HG03439 (cell line): ENCODE data around the gene C16orf89.

ENCODE experiments used
- ATAC-seq: cut with Tn5 transposase; IDR thresholded peaks from one replicate; pipeline ENCODE4 v1.9.1; 2021; ENCODE audit warnings: mild to moderate bottlenecking, moderate library complexity; ENCODE audit not compliant: unreplicated experiment

C16orf89 gene

DNA sequence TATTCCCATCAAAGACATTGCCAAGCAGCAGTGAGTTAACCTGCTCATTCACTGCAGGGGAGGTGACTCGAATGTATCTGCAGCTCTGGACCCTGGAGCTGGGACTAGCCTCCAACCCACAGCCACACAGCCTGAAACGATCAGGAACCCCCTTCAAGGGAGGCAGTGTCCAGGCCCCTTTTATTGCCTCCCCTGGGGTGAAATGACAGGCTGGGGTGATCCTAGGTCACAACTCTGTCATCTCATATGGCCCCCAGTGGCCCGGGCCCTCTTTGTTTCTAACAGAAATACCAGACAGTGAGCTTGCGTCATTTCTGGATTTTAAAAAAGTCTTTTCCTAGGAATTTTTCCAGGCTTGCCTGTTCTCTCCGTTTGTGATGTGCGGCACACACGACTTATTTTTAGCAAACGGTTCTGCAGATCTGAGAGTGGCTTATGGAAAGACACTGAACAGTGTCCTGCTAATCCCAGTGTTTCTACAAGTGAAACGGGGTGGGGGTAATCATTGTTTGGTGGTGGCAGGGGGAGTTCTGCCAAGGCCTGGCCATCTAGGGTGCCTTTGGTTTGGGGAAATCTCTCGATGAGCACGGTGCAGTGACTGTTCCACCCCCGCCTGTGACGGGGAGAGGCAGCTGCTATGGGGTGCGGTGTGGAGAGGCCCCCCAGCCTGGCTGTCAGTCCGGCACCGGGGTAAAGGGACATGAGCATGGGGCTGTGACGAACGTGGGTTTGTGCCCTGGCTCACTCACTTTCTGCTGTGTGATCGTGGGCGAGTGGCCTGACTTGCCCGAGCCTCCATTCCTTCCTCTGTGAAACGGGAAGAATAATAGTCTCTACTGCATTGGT, 59.2 kb downstream of the C16orf89 start:
- ATAC-seq: no peak

GRCh38 chr16:5005916-5006315, 59.8 kb downstream of the C16orf89 start:
- no peak for ATAC-seq

DNA sequence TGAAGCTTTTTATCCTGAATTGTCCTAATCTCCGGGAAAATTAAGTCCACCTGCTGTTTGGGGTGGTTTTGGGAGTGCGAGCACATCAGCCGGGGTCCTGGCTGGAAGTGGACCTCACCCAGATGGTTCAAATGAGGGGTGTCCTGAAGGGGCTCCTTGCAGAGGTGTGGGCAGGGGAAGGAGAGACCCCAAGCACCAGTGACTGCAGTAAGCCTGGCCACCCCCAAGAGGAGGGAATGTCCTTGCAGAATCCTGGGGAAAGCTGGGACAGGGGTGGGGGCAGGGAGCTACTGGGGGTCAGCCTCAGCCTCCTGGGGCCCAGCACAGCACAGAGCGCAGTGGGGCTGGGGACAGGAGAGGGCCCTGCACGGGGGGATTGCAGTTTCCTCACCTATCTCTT, 61.4 kb downstream of the C16orf89 start:
- ATAC-seq: no peak

- no peak for ATAC-seq
Measured at GRCh38 chr16:5003828-5004227, 61.9 kb downstream of the C16orf89 start.

- ATAC-seq: no peak
Measured at GRCh38 chr16:5003211-5003610, 62.5 kb downstream of the C16orf89 start.

GRCh38 chr16:5002699-5003143, 63.0 kb downstream of the C16orf89 start:
- no peak for ATAC-seq

- no peak for ATAC-seq
Measured at GRCh38 chr16:5001986-5002385, 63.8 kb downstream of the C16orf89 start.

DNA sequence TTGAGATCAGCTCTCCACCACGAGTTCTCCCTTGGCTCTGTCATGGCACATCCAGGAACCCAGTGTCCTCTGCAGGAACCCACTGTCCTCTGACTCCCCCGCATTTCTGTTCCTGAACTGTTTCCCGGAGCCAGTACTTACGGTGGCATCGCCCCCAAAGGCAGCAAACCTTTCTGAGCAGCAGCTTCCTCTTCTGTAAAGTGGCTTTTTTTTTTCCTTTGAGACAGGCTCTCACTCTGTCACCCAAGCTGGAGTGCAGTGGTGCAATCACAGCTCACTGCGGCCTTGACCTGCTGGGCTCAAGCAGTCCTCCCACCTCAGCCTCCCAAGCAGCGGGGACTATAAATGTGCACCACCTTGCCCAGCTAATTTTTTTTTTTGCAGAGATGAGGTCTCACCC, 64.2 kb downstream of the C16orf89 start:
- no peak for ATAC-seq

- ATAC-seq: no peak
Measured at GRCh38 chr16:5000573-5001001, 65.2 kb downstream of the C16orf89 start.

- no peak for ATAC-seq
Measured at GRCh38 chr16:4994719-4995434, 70.9 kb downstream of the C16orf89 start.
